GM19467 (cell line): ENCODE data around the gene RFXANK.

Experiments used
- ATAC-seq: cut with Tn5 transposase; IDR thresholded peaks from one replicate; pipeline ENCODE4 v1.9.1; 2021; ENCODE audit warnings: mild to moderate bottlenecking, moderate library complexity; ENCODE audit not compliant: unreplicated experiment

Gene RFXANK

GRCh38 chr19:19226663-19227062 is 34.6 kb downstream of the RFXANK start:
- no peak for ATAC-seq

- ATAC-seq: no peak
These were observed 35.2 kb downstream of the RFXANK start for GRCh38 chr19:19227217-19227616.

- no peak for ATAC-seq
These were observed 37.6 kb downstream of the RFXANK start for GRCh38 chr19:19229701-19230100.

- no peak for ATAC-seq
These were observed 38.9 kb downstream of the RFXANK start for GRCh38 chr19:19230999-19231398.

GRCh38 chr19:19232261-19232721 is 40.2 kb downstream of the RFXANK start:
- no peak for ATAC-seq

- no peak for ATAC-seq
These were observed 42.3 kb downstream of the RFXANK start for GRCh38 chr19:19234220-19234816.

- no peak for ATAC-seq
These were observed 44.1 kb downstream of the RFXANK start for GRCh38 chr19:19236173-19236572.

GRCh38 chr19:19238126-19238894 is 46.3 kb downstream of the RFXANK start:
- no peak for ATAC-seq

- no peak for ATAC-seq
These were observed 47.6 kb downstream of the RFXANK start for GRCh38 chr19:19239675-19240074.

GRCh38 chr19:19240476-19240875 is 48.4 kb downstream of the RFXANK start:
- no peak for ATAC-seq

GRCh38 chr19:19250196-19250801 is 58.2 kb downstream of the RFXANK start:
- ATAC-seq: no peak
